GM19455 (cell line): Measurements from ENCODE around the gene CTNNBL1.

Experiments
- ATAC-seq: cut with Tn5 transposase; IDR thresholded peaks from one replicate; pipeline ENCODE4 v1.9.1; 2021; ENCODE audit not compliant: unreplicated experiment

Gene CTNNBL1

GRCh38 chr20:37737826-37738420 is 44.1 kb downstream of the CTNNBL1 start:
- no peak for ATAC-seq

GRCh38 chr20:37741055-37741454 is 47.2 kb downstream of the CTNNBL1 start:
- ATAC-seq, result no peak

GRCh38 chr20:37741570-37741969 is 47.7 kb downstream of the CTNNBL1 start:
- ATAC-seq, result no peak

- no peak for ATAC-seq
Observed at GRCh38 chr20:37742131-37742530, 48.3 kb downstream of the CTNNBL1 start.

- no peak for ATAC-seq
Observed at GRCh38 chr20:37744347-37744746, 50.5 kb downstream of the CTNNBL1 start.

- no peak for ATAC-seq
Observed at GRCh38 chr20:37745553-37745952, 51.7 kb downstream of the CTNNBL1 start.

GRCh38 chr20:37748015-37748414 is 54.2 kb downstream of the CTNNBL1 start:
- ATAC-seq, result no peak

GRCh38 chr20:37749218-37749617 is 55.4 kb downstream of the CTNNBL1 start:
- ATAC-seq, result no peak

- no peak for ATAC-seq
Observed at GRCh38 chr20:37749620-37750403, 56.0 kb downstream of the CTNNBL1 start.

- ATAC-seq, result no peak
Observed at GRCh38 chr20:37755665-37756064, 61.8 kb downstream of the CTNNBL1 start.

GRCh38 chr20:37756234-37756633 is 62.4 kb downstream of the CTNNBL1 start:
- ATAC-seq, result no peak

- no peak for ATAC-seq
Observed at GRCh38 chr20:37757550-37757949, 63.7 kb downstream of the CTNNBL1 start.

GRCh38 chr20:37758332-37758731 is 64.5 kb downstream of the CTNNBL1 start:
- ATAC-seq, result no peak

GRCh38 chr20:37759052-37759553 is 65.3 kb downstream of the CTNNBL1 start:
- ATAC-seq, result no peak

GRCh38 chr20:37759761-37760209 is 66.0 kb downstream of the CTNNBL1 start:
- ATAC-seq, result no peak

- ATAC-seq, result no peak
Observed at GRCh38 chr20:37760322-37760721, 66.5 kb downstream of the CTNNBL1 start.

- no peak for ATAC-seq
Observed at GRCh38 chr20:37762716-37763485, 69.1 kb downstream of the CTNNBL1 start.

- no peak for ATAC-seq
Observed at GRCh38 chr20:37764333-37764935, 70.6 kb downstream of the CTNNBL1 start.

GRCh38 chr20:37770908-37771307 is 77.1 kb downstream of the CTNNBL1 start:
- ATAC-seq, result no peak

- no peak for ATAC-seq
Observed at GRCh38 chr20:37773291-37773826, 79.5 kb downstream of the CTNNBL1 start.

GRCh38 chr20:37774156-37774555 is 80.3 kb downstream of the CTNNBL1 start:
- ATAC-seq, result no peak
